Measurements from ENCODE around the gene SIX1.

Gene SIX1

DNA sequence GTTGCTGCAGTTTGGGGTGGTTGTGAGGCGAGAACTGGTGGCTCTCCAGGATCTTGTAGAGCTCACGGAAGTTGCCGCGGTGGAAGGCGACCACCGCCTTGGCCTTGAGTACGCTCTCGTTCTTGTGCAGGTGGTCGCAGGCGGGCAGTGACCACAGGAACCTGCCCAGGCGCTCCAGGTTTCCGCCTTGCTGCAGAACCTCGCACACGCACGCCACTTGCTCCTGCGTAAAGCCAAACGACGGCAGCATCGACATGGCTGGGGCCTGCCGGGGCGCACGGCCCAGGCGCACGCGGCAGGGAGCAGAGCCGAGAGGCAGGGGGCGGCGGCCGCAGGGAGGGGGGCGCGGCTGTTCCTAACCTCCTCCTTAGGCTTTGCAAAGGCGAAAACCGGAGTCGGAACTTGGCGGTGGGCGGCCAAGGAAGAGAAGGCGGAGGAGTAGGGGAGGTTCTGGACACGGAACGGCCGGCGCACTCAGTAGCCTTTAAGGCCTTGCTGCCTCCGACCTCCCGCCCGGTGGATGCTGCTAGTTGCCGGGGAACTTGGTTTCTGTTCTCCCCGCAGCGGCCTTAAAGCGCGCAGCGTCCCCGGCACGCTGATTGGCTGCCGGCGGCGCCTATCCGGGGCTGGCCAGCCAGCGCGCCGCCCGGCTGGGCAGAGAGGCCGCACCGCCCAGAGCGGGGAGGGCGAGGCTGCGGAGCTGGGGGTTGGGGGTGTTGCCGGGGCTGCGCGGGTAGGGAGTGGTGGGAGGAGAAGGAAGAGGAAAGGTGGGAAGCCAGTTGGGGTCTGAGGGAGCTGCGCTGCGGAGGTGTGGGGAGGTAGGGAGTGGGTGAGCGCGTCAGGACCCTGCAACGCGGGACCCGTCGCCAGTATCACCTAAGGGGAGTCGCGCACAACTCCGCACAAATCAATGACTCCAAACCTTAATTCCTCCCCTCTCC lies at the start of gene SIX1:
TSS of gene SIX1 (minus strand) at position 544 of the 941 bp plus-strand sequence. CDS start at position 256, 288 bp downstream.
- DNase-seq = peak; percentile 91

DNA sequence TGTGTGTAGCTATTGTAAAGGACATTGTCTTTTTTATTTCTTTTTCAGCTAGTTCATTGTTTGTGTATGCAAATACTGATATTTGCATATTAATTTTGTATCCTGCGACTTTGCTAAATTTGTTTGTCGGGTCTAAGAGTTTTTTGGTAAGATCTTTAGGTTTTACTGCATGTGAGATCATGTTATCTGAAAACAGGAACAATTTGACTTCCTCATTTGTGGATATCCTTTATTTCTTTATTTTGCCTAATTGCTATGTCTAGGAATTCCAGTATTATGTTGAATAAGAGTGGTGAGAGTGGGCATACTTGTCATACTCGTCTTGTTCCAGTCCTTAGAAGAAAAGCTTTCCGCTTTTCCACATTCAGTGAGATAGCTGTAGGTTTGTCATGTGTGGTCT lies 46.0 kb upstream of the SIX1 start:
- DNase-seq = no peak

DNA sequence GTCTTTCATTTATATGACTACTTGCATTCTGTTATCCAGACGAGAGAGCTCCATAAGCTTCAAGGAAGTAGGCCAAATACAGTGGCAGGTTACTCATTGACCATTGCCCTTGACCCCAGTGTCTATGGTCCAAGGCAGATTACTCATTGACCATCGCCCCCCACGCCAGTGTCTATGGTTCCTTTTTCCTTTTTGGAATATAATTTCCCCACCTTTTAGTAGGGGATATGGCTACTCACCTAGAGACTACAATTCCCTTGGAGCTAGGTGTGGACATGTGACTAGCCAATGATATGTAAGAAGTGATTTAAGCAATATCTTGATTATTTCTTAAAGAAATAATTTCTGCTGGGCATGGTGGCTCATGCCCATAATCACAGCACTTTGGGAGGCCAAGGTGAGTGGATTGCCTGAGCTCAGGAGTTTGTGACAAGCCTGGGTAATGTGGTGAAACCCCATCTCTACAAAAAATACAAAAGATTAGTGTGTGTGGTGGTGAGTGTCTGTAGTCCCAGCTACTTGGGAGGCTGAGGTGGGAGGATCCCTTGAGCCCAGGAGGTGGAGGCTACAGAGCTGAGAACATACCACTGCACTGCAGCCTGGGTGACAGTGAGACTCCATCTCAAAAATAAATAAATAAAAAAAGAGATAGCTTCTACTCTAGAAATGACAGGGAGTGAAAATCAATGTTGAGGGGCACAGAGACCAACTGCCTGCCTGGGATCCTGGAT lies 42.3 kb upstream of the SIX1 start:
- DNase-seq = no peak

- no peak for DNase-seq
Observed at GRCh38 chr14:60686865-60687264, 37.6 kb upstream of the SIX1 start.

DNA sequence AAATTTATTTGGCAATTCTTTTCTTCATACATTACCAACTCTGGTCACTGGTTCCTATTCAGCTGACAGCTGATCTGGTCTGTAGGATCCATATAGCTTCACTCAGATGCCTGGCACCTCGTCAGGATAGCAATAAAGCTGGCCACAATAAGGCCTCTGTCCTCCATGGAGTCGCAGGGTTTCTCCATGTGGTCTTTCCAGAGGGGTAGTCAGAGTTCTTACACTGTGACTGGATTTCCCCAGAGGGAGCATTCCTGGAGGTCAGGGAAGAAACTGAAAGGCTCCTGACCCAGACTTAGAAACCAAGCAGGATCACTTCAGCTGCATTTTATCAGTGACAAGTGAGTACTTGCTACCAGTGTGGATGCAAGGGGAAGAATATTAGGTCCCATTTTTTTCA lies 34.9 kb upstream of the SIX1 start:
- no peak for DNase-seq

- DNase-seq = no peak
Observed at GRCh38 chr14:60681271-60681670, 32.0 kb upstream of the SIX1 start.

- DNase-seq = no peak
Observed at GRCh38 chr14:60680511-60680910, 31.2 kb upstream of the SIX1 start.

GRCh38 chr14:60679566-60680258 lies 30.4 kb upstream of the SIX1 start:
- no peak for DNase-seq

- DNase-seq = no peak
Observed at GRCh38 chr14:60677701-60678100, 28.4 kb upstream of the SIX1 start.

DNA sequence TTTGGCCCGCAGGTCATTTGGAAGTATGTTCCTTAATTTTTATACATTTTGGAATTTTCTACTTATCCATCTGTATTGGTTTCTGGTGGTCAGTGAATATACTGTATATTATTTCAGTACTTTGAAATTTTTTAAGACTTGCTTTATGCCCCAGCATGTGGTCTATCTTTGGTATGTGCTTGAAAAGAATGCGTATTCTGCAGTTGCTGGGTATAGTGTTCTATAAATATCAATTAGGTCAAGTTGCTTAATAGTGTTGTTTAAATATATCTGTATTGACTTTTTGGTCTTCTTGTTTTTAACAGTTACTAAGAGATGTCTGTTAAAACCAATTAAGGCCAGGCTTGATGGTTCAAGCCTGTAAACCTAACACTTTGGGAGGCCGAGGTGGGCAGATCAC lies 21.7 kb upstream of the SIX1 start:
- DNase-seq = no peak

DNA sequence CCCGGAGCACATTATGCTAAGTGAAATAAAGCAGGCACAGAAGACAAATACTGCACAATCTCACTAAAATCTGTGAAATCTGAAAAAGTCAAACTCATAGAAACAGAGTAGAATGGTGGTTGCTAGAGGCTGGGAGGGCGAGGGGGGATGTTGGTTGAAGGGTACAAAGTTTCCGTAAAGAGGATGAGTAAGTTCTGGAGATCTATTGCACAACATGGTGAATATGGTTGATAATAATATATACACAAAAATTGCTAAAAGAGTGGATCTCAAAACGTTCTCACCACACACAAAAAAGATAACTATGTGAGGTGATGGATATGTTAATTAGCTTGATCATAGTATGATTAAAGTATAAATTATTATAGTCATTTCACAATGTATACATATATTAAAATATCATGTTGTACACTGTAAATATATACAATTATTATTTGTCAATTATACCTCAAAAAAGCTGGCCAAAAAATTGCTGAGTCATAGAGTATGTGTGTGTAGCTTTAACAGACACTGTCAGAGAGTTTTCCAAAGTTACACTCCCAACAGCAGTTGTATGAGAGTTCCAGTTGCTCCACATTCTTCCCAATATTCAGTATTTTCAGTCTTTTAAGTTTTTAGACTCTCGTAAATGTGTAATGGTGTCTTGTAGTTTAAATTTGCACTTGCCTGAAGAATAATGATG lies 19.3 kb upstream of the SIX1 start:
- DNase-seq = no peak

DNA sequence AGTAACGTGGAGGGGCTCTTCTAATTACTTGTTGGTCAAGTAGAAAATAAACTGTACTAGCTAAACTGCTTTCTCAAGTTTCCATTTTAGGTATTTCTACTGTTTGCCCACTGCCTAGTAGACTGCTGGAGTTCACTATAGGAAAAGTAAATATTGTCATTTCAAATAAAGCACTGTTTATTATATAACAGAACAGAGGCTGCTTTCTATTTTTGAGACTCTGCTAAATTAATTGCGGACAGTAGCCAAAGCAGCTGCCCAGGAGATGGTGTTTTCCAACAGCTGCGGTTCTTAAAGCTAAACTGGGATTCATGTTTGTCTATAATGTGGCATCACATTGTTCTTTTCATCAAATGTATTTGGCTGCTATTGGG lies 15.9 kb upstream of the SIX1 start:
- no peak for DNase-seq

DNA sequence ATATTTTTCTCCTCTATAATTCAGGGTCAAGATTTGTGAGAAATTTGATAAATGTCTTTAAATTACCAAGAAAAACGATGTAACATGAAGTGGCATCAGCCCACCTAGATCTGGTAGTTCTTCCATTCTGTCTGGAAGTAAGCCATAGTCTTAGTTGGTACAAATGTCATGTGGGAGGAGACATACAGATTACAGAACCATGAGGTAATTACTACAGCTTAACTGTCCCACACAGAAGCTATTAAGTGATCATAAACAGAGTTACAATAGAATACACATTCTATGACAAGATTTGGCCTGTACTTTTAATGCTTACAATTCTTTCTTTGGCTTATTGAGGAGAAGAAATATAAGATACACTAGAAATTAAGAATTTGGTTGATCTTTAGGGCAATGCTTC lies 13.7 kb upstream of the SIX1 start:
- no peak for DNase-seq

GRCh38 chr14:60661721-60662120 lies 12.4 kb upstream of the SIX1 start:
- DNase-seq = no peak

DNA sequence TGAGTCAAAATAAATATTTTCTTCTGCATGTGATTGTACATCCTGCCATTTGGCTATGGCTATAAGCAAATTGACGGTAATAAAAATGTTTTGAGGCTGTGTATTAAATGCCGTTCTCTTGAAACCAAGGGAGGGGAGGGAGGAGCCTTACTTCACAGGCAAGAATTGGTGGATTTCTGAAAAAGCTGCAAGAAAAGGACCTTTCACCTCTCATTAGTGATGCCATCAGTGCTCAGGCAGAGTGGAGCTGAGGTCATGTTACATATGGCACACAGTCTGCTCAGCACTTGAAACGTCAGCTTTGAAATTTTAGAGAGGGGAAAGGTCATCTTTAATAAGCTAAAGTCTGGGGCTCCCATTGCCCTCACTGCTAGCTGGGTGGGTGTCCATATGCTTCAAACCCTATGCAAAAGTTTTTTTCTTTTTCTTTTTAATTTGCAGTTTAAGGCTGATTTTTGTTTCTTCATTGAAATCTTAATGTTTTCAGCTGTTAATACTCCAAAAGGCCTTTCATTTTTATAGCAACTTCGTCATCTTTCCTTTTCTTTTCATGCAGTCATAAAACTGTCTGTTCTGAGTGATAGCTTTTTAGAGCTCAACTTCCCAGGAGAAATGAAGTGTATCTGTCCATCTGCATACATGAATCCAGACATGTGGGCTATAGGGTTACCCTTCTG lies 9.8 kb upstream of the SIX1 start:
- DNase-seq = no peak

GRCh38 chr14:60658211-60658690 lies 9.0 kb upstream of the SIX1 start:
- DNase-seq = no peak

- no peak for DNase-seq
Observed at GRCh38 chr14:60657456-60658210, 8.4 kb upstream of the SIX1 start.

GRCh38 chr14:60656686-60657455 lies 7.6 kb upstream of the SIX1 start:
- peak; percentile 88 for DNase-seq

DNA sequence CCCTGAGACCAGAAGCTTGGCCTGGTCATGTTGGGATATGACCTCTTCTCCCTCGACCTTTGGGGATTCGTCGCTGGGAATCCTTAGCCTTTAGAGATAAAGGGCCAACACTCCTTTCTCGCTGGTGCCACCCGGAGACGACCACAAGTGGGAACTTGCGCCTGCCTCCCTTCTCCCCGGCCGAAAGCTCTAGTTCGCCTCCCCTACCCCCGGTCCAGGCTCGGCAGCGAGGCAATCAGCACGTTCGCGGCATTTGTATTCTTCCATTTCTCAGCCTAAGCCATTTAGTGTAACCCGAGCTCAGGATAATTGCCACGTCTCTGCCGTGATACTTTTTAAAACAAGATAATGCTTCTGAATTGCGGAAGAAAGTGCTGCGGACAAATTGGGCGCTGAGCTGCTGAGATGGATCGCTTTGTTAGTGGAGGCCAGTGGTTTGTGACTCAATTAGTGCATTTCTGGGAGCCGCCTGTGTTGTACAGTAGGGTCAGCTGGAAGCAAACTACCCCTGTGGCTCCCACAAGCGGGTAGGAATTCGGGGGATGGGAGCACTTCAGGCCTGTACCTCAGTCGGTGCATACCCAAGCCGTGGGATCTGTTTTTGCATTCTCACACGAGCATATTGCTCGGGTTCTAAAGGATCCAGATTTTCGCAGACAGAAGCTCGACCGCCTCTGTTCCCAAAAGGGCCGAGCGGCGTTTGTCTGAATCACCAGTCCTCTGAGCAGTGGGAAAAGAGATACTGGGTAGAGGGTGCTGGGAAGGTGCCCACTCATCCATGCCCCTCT lies 6.8 kb upstream of the SIX1 start:
- no peak for DNase-seq

Data from right forelimb (tissue), 1 donor.